BJ (cell line): Measurements from ENCODE around the gene AKNAD1. TPM values are rescaled to one million over a fixed set of nuclear protein-coding genes. Genes with fewer than 3 reads are reported as not detected.

Experiments used
- CTCF ChIA-PET: fragments of 350-600 bp; formaldehyde crosslinking; extraction: SDS; loops from one replicate; lab custom pipeline; 2021; ENCODE audit warnings: antibody characterized with exemption, inconsistent platforms; lab: Yijun Ruan, JAX
- POLR2A ChIA-PET: fragments of 300-600 bp; sonication (Branson Sonifier 250); formaldehyde crosslinking; extraction: SDS; loops from one replicate; lab custom pipeline; 2021; ENCODE audit warnings: antibody characterized with exemption; lab: Charles Lee
- DNase-seq: peaks from one replicate; pipeline ENCODE4 v3.0.0-alpha.2; 2011; ENCODE audit warnings: low read depth
- H3K27me3 ChIP-seq: 2 replicates; pipeline ENCODE4 v1.6.0; 2011; ENCODE audit warnings: low read length; ENCODE audit not compliant: control insufficient read depth, insufficient read depth
- H3K36me3 ChIP-seq: 2 replicates; pipeline ENCODE4 v1.5.1; 2011; ENCODE audit warnings: low read length; ENCODE audit not compliant: control insufficient read depth, insufficient read depth
- H3K4me3 ChIP-seq: 2 replicates; pipeline ENCODE4 v1.5.1; 2011; ENCODE audit warnings: low read depth, mild to moderate bottlenecking, control low read depth, low read length
- CTCF ChIP-seq: IDR thresholded peaks from 2 replicates; pipeline ENCODE4 v1.5.1; 2011; ENCODE audit warnings: low read depth, mild to moderate bottlenecking, control low read depth, inconsistent platforms, low read length, moderate library complexity; ENCODE audit not compliant: insufficient read depth
- polyA plus RNA-seq: library from polyadenylated mRNA; depleted of rRNA; stranded (reverse); fragments of >200 nt; gene quantifications from 2 replicates; pipeline ENCODE4 v1.2.3, GENCODE V29; 2011

The AKNAD1 gene
- polyA plus RNA-seq, 1 experiment = 0.25 TPM

- H3K4me3 ChIP-seq = no peak overlapping the region
- no peaks in the 10 kb centered on the region; the same call in none of the 2 replicates for H3K27me3 ChIP-seq
- ChIA-PET CTCF (interaction anchor here (0.9 kb wide), 1 partner anchor 9 kb away, joined by 3 read pairs; no protein-coding TSS in a partner anchor), POLR2A (no interaction called here)
- no peaks in the 10 kb centered on the region for H3K36me3 ChIP-seq
- no peak for TF ChIP-seq CTCF
- no peak for DNase-seq
Observed at GRCh38 chr1:108862698-108863477, 6.0 kb upstream of the AKNAD1 start.

GRCh38 chr1:108862017-108862610 is 5.2 kb upstream of the AKNAD1 start:
- ChIA-PET CTCF (interaction anchor here (0.9 kb wide), 1 partner anchor 10 kb away, joined by 3 read pairs; no protein-coding TSS in a partner anchor), POLR2A (no interaction called here)
- DNase-seq = no peak
- Histone ChIP-seq H3K4me3 (no peak overlapping the region), H3K27me3 (peaks cover 2% of the 10 kb centered on the region), H3K36me3 (no peaks in the 10 kb centered on the region)
- no peak for TF ChIP-seq CTCF

DNA sequence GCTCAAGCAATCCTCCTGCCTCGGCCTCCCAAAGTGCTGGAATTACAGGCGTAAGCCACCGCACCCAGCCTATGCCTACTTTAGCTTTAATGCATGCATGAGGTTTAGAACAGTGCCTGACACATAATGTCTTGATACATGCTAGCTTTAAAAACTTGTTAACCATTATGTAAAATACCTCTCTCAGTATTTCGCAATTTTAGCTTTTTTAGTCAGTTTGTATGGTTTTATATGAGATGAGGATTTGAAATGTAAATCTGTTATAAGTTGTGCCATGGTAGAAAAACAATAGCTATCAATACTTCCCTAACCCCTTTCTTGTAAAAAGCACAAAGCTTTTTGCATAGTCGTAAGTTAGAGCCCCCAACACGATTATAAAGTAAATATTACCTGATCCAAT is 4.7 kb upstream of the AKNAD1 start:
- ChIA-PET POLR2A (no interaction called here), CTCF (no interaction called here)
- H3K27me3 ChIP-seq = peaks cover 2% of the 10 kb centered on the region
- H3K36me3 ChIP-seq = no peaks in the 10 kb centered on the region
- H3K4me3 ChIP-seq = no peak overlapping the region
- TF ChIP-seq CTCF = no peak
- no peak for DNase-seq

DNA sequence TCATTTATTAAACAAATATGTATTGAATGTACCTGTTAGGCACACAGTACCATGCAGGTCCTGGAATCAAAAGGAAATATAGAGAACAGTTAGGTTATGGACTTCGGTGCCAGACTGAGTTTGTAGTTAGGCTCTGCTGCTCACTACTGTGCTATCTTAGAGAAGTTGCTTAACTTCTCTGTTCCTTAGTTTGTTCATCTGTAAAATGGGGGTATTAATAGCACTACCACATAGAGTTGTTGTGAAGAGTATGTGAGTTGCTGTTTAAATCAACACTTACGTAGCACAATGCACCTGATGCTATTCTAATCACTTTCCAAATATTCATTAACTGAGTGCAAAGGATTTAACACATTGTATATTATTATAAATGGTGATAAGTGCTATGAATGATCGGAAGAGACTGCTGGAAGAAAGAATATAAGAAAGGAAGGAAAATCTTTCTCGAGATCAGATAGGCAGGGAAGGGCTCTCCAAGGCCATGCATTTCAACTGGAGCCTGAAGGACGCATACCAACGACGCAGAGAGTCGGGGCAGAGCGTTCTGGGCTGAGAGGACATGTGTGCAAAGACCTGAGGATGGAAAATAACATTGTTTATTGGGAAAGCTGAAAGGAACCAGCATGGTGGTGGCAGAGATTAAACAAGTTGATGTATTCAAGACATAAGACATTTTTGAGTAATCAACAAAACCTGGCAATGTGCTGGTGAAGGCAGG is 3.5 kb upstream of the AKNAD1 start:
- no peaks in the 10 kb centered on the region for H3K36me3 ChIP-seq
- H3K4me3 ChIP-seq = no peak overlapping the region
- DNase-seq = no peak
- H3K27me3 ChIP-seq = peaks cover 2% of the 10 kb centered on the region
- POLR2A ChIA-PET = no interaction called here
- CTCF ChIA-PET = no interaction called here
- no peak for TF ChIP-seq CTCF
